ENCODE measurements around the gene NCKAP5L. TPM values are rescaled to one million over a fixed set of nuclear protein-coding genes. Genes with fewer than 3 reads are reported as not detected.
"Not testable (repeated sequence)": the region's sequence is repeated elsewhere in the genome, so short reads cannot be mapped to it uniquely, and the experiment has no call there.

NCKAP5L gene
- total RNA-seq, 4 donors from 2014 or later: 36.1 to 70.2 (median 44.7) TPM

DNA sequence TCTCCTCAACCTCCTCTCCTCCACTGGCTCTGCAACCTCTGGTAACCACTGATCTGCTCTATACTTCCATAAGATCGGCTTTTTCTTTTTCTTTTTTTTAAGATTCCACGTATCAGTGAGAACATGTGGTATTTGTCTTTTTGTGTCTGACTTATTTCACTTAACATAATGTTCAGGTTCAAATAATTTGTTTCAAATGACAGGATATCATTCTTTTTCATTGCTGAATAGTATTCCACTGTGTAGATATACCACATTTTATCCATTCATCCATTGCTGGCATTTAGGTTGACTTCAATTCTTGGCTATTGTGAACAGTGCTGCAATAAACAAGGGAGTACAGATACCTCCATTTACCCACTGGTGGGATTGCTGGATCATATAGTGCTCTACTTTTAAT, 40.5 kb downstream of the NCKAP5L start:
- H3K4me1 ChIP-seq: peaks cover 0 to 19% (median 7%) of the 10 kb centered on the region in 4 donors
- WGBS, 2 donors: 99 to 100% methylated on average over 2 of the region's 2 CpGs

DNA sequence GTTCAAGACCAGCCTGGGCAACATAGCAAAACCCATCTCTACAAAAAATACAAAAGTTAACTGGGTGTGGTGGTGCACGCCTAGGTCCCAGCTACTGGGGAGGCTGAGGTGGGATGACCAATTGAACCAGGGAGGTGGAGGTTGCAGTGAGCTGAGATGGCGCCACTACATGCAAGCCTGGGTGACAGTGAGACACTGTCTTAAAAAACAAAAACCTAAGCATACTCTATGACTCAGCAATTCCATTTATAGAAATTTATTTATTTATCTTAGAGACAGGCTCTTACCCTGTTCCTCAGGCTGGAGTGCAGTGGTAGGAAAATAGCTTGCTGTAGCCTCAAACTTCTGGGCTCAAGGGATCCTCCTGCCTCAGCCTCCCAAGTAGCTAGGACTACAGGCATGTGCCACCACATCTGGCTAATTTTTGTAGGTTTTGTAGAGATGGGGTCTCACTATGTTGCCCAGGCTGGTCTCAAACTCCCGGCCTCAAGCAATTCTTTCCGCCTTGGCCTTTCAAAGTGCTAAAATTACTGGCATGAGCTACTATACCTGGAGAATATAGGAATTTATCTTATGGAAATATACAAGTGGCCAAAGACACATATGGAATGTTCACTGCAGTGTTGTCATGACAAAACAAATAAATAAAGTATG, 43.3 kb downstream of the NCKAP5L start:
- no peak for TF ChIP-seq POLR2A (IDR thresholded peaks at IDR 0.05)
- TF ChIP-seq, protein P1, sequence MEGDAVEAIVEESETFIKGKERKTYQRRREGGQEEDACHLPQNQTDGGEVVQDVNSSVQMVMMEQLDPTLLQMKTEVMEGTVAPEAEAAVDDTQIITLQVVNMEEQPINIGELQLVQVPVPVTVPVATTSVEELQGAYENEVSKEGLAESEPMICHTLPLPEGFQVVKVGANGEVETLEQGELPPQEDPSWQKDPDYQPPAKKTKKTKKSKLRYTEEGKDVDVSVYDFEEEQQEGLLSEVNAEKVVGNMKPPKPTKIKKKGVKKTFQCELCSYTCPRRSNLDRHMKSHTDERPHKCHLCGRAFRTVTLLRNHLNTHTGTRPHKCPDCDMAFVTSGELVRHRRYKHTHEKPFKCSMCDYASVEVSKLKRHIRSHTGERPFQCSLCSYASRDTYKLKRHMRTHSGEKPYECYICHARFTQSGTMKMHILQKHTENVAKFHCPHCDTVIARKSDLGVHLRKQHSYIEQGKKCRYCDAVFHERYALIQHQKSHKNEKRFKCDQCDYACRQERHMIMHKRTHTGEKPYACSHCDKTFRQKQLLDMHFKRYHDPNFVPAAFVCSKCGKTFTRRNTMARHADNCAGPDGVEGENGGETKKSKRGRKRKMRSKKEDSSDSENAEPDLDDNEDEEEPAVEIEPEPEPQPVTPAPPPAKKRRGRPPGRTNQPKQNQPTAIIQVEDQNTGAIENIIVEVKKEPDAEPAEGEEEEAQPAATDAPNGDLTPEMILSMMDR (IDR thresholded peaks at IDR 0.05): no peak
- no peak for TF ChIP-seq EP300 (IDR thresholded peaks at IDR 0.05)
- peaks cover 0 to 19% (median 7%) of the 10 kb centered on the region in 4 donors for H3K4me1 ChIP-seq
- H3K27me3 ChIP-seq: no peaks in the 10 kb centered on the region
- H3K9me3 ChIP-seq: peaks cover 0 to 6% (median 0%) of the 10 kb centered on the region in 4 donors
- H3K4me3 ChIP-seq: no peak overlapping the region
- peak overlapping the region in 1 of 4 donors; percentile 30 for H3K27ac ChIP-seq
- H3K36me3 ChIP-seq: peaks cover 0 to 24% (median 0%) of the 10 kb centered on the region in 3 donors
- no peak for DNase-seq (ENCODE audit: low spot score in 2 of 2)
- 77 to 88% methylated on average over 4 of the region's 4 CpGs for WGBS, 2 donors

More for the DNA sequence above, 40.5 kb downstream of the NCKAP5L start:
- peaks cover 0 to 6% (median 0%) of the 10 kb centered on the region in 4 donors for H3K9me3 ChIP-seq
- no peak for DNase-seq (ENCODE audit: low spot score in 2 of 2)
- H3K27me3 ChIP-seq: no peaks in the 10 kb centered on the region
- TF ChIP-seq, protein P1 (IDR thresholded peaks at IDR 0.05): no peak
- no peak for TF ChIP-seq POLR2A (IDR thresholded peaks at IDR 0.05)
- no peak for TF ChIP-seq EP300 (IDR thresholded peaks at IDR 0.05)
- H3K36me3 ChIP-seq: peaks cover 0 to 49% (median 0%) of the 10 kb centered on the region in 3 donors
- H3K27ac ChIP-seq: no peak overlapping the region
- no peak overlapping the region for H3K4me3 ChIP-seq

DNA sequence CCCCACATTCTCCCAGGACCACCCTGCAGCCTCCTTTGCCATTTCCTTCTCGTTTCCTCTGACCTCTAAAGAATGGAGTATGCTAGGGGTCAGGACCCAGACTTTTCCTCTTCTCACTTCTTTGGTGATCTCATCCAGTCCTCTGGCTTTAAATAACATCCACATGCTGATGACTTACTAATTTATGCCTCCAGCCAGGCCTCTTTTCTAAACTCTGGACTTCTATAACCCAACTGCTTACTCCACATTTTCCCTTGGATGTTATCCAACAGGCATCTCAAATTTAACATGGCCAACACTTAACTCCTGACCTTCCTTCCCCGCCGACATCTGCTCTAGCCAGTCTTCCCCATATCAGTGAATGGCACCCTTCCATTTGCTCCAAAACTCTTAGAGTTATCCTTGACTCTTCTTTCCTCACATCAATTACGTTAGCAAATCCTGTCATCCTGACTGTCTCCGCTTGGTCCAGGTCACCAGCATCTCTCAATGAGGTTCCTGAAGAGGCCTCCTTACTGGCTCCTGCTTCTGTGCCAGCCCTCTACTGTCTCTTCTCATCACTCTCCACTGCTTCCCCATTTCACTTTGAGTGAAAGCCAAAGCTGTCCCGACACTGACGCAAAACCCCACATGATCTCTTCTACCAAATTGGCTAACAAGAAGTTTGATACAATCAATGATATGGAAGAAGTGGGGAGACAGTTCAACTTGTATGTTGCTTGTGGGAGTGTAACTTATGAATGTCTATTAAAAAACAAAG, 44.1 kb downstream of the NCKAP5L start:
- Histone ChIP-seq H3K27me3 (no peaks in the 10 kb centered on the region), H3K36me3 (peaks cover 0 to 16% (median 0%) of the 10 kb centered on the region in 3 donors), H3K4me3 (no peak overlapping the region), H3K4me1 (peaks cover 0 to 19% (median 7%) of the 10 kb centered on the region in 4 donors), H3K27ac (peak overlapping the region in 2 of 4 donors; percentile 30 to 57), H3K9me3 (peaks cover 0 to 6% (median 0%) of the 10 kb centered on the region in 4 donors)
- 23% methylated on average over 7 of the region's 7 CpGs for WGBS, 2 donors
- TF ChIP-seq, protein P1 (IDR thresholded peaks at IDR 0.05): no peak
- no peak for TF ChIP-seq POLR2A (IDR thresholded peaks at IDR 0.05)
- no peak for DNase-seq (ENCODE audit: low spot score in 2 of 2)

DNA sequence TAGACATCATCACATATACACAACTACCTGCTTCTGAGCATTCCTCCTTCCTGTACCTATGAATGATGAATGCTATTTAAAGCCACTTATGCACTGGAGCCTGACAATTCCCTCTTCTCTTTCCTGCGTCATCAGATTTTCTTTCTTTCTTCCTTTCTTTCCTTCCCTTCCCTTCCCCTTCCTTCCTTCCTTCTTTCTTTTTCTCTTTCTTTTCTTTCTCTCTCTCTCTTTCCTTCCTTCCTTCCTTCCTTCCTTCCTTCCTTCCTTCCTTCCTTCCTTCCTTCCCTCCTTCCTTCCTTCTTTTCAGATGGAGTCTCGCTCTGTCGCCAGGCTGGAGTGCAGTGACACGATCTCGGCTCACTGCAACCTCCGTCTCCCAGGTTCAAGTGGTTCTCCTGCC, 47.3 kb downstream of the NCKAP5L start:
- not testable (repeated sequence) for H3K9me3 ChIP-seq; DNase-seq (ENCODE audit: low spot score in 2 of 2); H3K36me3 ChIP-seq; H3K27me3 ChIP-seq; H3K27ac ChIP-seq; H3K4me3 ChIP-seq
- H3K4me1 ChIP-seq: peaks cover 0 to 30% (median 7%) of the 10 kb centered on the region in 4 donors
- 92 to 93% methylated on average over 6 of the region's 6 CpGs for WGBS, 2 donors

DNA sequence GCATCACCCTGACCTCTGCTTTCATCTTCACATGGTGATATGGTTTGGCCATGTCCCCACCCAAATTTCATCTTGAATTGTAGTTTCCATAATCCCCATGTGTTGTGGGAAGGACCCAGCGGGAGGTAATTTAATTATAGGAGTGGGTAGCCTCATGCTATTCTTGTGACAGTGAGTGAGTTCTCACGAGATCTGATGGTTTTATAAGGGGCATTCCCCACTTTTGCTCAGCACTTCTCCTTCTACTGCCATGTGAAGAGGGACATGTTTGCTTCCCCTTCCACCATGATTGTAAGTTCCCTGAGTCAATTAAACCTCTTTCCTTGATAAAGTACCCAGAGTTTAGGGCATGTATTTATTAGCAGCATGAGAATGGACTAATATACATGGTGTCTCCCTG, 48.6 kb downstream of the NCKAP5L start:
- Histone ChIP-seq H3K9me3 (no peaks in the 10 kb centered on the region), H3K27me3 (no peaks in the 10 kb centered on the region), H3K36me3 (no peaks in the 10 kb centered on the region), H3K27ac (no peak overlapping the region), H3K4me3 (no peak overlapping the region), H3K4me1 (peaks cover 0 to 26% (median 7%) of the 10 kb centered on the region in 4 donors)
- DNase-seq (ENCODE audit: low spot score in 2 of 2): no peak
- no peak for TF ChIP-seq EP300 (IDR thresholded peaks at IDR 0.05)
- TF ChIP-seq, protein P1 (IDR thresholded peaks at IDR 0.05): no peak
- TF ChIP-seq POLR2A (IDR thresholded peaks at IDR 0.05): no peak
- WGBS, 2 donors: 67 to 71% methylated on average over 2 of the region's 2 CpGs

All from tibial nerve (tissue), 4 donors.